Jurkat, Clone E6-1 (cell line): ENCODE results near the gene MED29.
"Not testable (repeated sequence)": the region's sequence is repeated elsewhere in the genome, so short reads cannot be mapped to it uniquely, and the experiment has no call there.

ENCODE experiments used
- DNase-seq: peaks from one replicate; pipeline ENCODE4 v3.0.0-alpha.2; 2011; ENCODE audit warnings: low read depth, low spot score
- H3K4me3 ChIP-seq: 2 replicates; pipeline ENCODE4 v1.5.1; 2011; ENCODE audit warnings: mild to moderate bottlenecking, low read length, control low read depth, moderate library complexity

Gene MED29

DNA sequence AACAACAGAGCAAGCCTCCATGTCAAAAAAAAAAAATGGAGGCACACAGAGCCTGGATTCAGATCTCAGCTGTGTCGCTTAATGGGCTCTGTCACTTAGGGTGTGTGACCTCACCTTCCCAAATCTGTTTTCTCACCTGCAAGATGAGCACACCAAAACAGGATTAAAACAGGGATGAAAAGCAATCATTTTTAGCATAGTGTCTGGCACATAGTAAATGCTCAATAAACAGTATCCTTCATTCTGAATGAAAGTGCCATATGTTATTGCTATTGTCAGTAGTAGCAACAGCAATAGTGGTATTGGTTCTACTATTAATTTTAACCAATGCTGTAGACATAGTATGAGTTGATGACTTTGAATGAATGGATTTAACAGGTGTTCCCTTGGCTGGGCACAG, 25.6 kb upstream of the MED29 start:
- H3K4me3 ChIP-seq: no peak overlapping the region

GRCh38 chr19:39369200-39369599, 22.0 kb upstream of the MED29 start:
- H3K4me3 ChIP-seq: no peak overlapping the region
- no peak for DNase-seq

More for the DNA sequence above, 25.6 kb upstream of the MED29 start:
- DNase-seq: no peak

GRCh38 chr19:39370735-39371134, 20.4 kb upstream of the MED29 start:
- H3K4me3 ChIP-seq: no peak overlapping the region
- DNase-seq: no peak

DNA sequence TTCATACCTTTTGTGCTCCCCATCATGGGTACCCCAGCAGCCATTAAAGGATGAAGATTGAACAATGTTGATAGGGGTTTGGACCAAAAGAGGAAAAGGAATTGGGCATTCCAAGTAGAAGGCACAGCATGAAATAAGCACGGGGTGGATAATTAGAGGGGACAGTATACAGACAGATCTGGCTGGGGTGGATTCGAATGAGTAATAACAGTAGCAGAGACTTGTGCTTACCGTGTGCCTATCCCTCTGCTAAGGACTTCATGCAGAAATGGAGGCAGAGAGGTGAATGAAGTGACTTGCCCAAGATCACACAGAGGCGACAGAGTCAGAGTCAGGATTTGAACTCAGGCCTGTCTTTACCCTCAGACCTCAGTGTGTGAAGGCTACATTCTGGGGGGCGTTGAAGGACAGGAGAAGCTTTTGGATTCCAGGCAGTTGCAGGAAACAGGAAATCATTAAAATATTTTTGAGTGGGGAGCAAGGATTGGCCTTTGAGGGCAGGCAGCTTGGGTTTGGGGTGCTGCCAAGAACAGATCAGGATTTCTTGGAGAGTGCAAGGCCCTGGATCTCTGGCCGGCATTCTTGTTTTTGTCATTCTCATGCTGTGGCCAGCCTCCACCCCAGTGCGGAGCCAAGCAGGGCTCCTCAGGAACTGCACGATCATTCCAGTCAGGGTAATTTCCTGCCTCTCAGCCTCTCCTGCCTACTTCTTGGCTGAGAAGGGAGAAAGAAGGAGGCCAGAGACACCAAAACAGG, 19.0 kb upstream of the MED29 start:
- no peak for DNase-seq
- H3K4me3 ChIP-seq: no peak overlapping the region

DNA sequence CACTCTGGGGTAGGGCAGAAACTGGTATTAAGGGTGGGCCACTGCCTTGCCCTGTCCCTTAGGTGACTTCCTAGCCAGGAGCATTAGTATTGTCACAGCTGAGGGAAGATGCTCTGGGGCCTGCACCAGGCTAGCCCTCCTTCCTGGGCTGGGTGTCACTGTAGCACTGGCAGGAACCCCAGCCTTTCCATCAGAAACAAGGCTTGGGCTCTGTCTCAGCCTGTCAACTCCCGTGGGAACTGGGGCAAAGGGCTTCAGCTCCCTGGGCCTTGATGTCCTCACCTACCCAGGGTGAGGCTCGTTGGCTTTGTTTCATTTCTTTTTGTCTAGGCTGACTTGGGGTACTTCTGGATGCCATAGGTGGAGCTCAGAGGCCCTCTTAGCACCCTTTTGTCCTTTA, 18.2 kb upstream of the MED29 start:
- H3K4me3 ChIP-seq: no peak overlapping the region
- no peak for DNase-seq

GRCh38 chr19:39375929-39376328, 15.2 kb upstream of the MED29 start:
- DNase-seq: no peak

GRCh38 chr19:39377373-39378362, 13.5 kb upstream of the MED29 start:
- H3K4me3 ChIP-seq: no peak overlapping the region
- DNase-seq: no peak

More at GRCh38 chr19:39375929-39376328, 15.2 kb upstream of the MED29 start:
- H3K4me3 ChIP-seq: no peak overlapping the region

GRCh38 chr19:39379366-39379765, 11.8 kb upstream of the MED29 start:
- not testable (repeated sequence) for H3K4me3 ChIP-seq, DNase-seq

GRCh38 chr19:39379865-39380396, 11.2 kb upstream of the MED29 start:
- DNase-seq: no peak
- no peak overlapping the region for H3K4me3 ChIP-seq

- no peak for DNase-seq
- no peak overlapping the region for H3K4me3 ChIP-seq
Observed at GRCh38 chr19:39380521-39381502, 10.4 kb upstream of the MED29 start.

GRCh38 chr19:39381910-39382611, 9.1 kb upstream of the MED29 start:
- no peak for DNase-seq
- no peak overlapping the region for H3K4me3 ChIP-seq

DNA sequence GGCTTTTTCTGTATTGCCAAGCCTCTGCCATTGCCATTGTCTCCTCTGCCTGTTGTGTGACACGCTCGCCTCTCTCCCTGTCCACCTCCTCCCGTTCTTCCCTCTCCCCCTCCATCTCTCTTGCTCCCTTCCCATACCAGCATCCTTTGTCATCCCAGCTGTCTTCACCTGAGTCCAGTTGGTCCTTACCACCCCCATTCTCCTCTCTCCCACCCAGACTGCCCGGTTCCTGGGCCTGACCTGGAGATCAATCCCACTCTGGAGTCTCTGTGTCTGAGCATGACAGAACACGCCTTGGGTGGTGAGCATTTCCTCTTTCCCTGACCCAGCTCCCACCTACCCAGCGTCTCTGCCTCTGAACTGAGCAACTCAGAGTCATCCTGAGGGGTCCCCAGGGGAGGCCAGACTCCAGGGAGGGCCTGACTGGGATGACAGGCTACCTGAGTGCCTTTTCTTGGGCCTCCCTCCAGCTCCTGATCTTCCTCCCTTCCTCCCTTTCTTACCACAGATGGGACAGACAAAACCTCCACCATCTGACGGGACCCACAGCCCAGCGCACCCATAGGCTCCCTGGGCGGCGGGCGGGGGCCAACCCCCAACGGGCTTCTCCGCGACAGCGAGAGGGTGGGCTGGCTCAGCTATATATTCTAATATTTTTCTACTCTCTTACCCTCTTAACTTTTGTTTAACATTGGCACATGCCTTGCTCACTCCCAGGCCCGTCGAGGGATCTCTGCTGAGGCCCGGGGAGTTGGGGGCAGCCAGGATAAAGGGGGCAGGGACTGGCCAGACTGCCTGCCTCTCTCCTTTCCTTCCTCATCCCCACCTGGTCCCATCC, 8.0 kb upstream of the MED29 start:
- DNase-seq: no peak
- H3K4me3 ChIP-seq: no peak overlapping the region

DNA sequence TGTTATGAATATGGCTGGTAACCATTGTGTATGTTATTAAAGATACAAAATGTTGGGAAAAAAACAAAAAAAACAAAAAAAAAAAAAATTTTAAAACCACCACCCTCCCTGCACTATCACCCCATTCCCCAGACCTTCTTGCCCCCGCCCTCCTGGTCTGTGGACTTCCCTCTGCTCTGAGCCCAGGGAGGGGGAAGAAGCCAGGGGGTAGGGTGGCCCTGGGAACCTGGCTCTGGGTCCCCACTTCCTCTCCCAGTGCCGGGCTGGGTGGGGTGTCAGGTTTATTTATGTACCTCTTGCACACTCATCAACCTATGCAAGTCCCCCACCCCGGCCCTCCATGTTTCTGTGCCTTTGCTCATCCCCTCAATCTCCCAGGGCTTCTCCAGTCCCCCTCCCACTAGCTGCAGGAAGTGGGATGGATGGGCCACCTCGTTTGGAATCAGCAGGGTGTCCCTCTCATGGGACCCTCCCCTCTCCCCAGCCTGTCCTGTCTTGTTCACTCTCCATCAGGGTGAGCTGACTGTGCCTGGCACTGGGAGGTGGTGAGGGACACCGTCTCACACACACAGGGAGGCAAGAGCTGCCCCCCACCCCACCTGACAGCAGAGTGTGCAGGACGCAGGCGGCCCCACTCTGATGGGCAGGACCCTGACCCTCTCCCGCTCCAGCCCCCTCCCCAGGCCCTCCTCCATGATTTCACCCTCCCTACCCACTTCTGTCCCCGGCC, 6.2 kb upstream of the MED29 start:
- no peak for DNase-seq
- H3K4me3 ChIP-seq: no peak overlapping the region

GRCh38 chr19:39385629-39386411, 5.4 kb upstream of the MED29 start:
- H3K4me3 ChIP-seq: no peak overlapping the region
- DNase-seq: no peak

GRCh38 chr19:39386557-39386956, 4.6 kb upstream of the MED29 start:
- H3K4me3 ChIP-seq: no peak overlapping the region
- no peak for DNase-seq

GRCh38 chr19:39388657-39389056, 2.5 kb upstream of the MED29 start:
- no peak overlapping the region for H3K4me3 ChIP-seq
- DNase-seq: no peak
